HAP-1 (cell line): ENCODE measurements around the gene OSBPL10.

ENCODE experiments used
- DNase-seq, 2 experiments: peaks; one replicate each; pipeline ENCODE4 v3.0.0-alpha.2; 2016 to 2020; ENCODE audit warnings: low spot score in 2 of 2
- H3K27me3 ChIP-seq: fragments of 250-450 bp; sonication (Bioruptor Pico); 2 replicates; pipeline ENCODE4 v1.5.1; 2020; ENCODE audit warnings: low read depth, mild to moderate bottlenecking, moderate library complexity
- H3K36me3 ChIP-seq: fragments of 250-450 bp; sonication (Bioruptor Pico); replicated peaks from 2 replicates; pipeline ENCODE4 v1.5.1; 2020; ENCODE audit warnings: mild to moderate bottlenecking
- H3K4me1 ChIP-seq: fragments of 250-450 bp; sonication (Bioruptor Pico); 2 replicates; pipeline ENCODE4 v1.5.1; 2020; ENCODE audit warnings: mild to moderate bottlenecking
- H3K4me3 ChIP-seq: fragments of 250-450 bp; sonication (Bioruptor Pico); 2 replicates; pipeline ENCODE4 v1.5.1; 2020; ENCODE audit warnings: mild to moderate bottlenecking, moderate library complexity
- H3K9me3 ChIP-seq: fragments of 250-450 bp; sonication (Bioruptor Pico); 2 replicates; pipeline ENCODE4 v1.5.1; 2020; ENCODE audit warnings: mild to moderate bottlenecking, moderate library complexity
- in situ Hi-C: fragments of 300-500 bp; cut with MboI; formaldehyde crosslinking; loops from 3 replicates; pipeline ENCODE4 v1.14.3; 2020; ENCODE audit warnings: low sequenced_read_pairs, inconsistent platforms, mixed read lengths

OSBPL10 gene

DNA sequence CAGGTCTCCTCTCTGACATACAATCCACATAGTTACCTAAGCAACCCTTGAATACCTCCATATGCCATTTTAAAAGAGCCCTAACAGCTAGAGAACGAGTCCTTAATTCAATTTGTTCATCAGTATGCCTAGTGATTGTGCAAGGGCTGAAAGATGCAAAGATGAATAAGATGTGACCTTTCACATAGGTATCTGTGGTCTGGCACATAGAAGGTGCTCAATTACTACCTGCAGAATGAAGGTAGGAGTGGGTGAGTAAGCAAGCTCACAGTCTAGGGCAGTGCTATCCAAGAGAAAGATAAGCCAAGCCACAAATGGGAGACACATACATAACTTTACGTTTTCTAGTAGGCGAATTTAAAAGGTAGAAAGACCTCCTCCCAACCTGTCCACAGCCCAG lies 157.9 kb downstream of the OSBPL10 start:
- no peak overlapping the region for H3K4me3 ChIP-seq
- 0 out of 2 replicates have a peak, but pooled peaks cover 2% of the 10 kb centered on the region for H3K9me3 ChIP-seq
- no peaks in the 10 kb centered on the region for H3K36me3 ChIP-seq
- H3K27me3 ChIP-seq: no peaks in the 10 kb centered on the region
- DNase-seq: no peak
- in situ Hi-C loops: no loop called here
- no peaks in the 10 kb centered on the region for H3K4me1 ChIP-seq

- no peak overlapping the region for H3K4me3 ChIP-seq
- no peak for DNase-seq
- 0 out of 2 replicates have a peak, but pooled peaks cover 2% of the 10 kb centered on the region for H3K9me3 ChIP-seq
- in situ Hi-C loops: no loop called here
- H3K36me3 ChIP-seq: no peaks in the 10 kb centered on the region
- H3K4me1 ChIP-seq: no peaks in the 10 kb centered on the region
- H3K27me3 ChIP-seq: no peaks in the 10 kb centered on the region
Measured at GRCh38 chr3:31821118-31821517, 159.9 kb downstream of the OSBPL10 start.

DNA sequence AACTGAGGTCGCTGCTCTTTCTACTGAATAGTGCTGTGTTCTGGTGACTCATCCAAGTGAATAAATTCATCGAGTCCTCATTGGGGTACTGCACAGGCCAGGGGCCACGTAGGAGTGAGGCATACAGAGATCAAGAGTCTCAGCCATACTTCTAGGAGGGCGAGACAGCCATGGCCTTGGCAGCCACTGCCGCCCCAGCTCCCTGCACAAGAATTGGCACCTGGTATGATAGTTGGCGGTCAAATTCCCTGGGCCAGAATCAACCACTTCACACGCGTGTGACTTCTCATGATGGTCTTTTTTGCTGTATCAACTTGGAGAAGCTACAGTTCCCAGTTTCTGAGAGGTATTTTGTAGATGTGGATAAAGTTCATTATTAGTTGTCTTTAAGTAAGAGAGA lies 161.6 kb downstream of the OSBPL10 start:
- in situ Hi-C loops: no loop called here
- H3K9me3 ChIP-seq: no peaks in the 10 kb centered on the region
- no peaks in the 10 kb centered on the region for H3K27me3 ChIP-seq
- H3K36me3 ChIP-seq: no peaks in the 10 kb centered on the region
- no peak overlapping the region for H3K4me3 ChIP-seq
- no peak for DNase-seq
- no peaks in the 10 kb centered on the region for H3K4me1 ChIP-seq

DNA sequence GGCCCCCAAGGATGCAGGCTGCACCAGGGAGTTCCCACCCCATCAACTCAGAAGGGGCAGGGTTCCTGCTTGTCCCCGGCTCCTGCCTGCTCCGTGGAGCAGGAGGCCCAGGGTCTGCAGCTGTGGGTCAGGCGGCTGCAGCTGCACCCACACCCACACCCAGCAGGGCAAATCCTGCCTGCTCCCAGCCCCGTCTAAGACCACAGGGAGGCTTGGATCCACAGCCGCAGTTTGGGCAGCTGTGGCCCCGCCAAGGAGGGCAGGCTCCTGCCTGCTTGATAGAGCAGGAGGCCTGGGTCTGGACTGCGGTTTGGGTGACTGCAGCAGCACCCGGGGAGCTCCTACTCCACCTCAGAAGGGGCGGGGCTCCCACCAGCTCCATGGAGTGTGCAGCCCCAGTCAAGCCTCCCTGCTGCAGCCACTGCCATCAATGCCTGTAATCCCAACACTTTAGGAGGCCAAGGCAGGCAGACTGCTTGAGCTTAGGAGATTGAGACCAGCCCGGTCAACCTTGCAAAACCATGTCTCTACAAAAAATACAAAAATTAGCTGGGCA lies 163.6 kb downstream of the OSBPL10 start:
- Histone ChIP-seq H3K4me1 (no peaks in the 10 kb centered on the region), H3K36me3 (no peaks in the 10 kb centered on the region), H3K9me3 (no peaks in the 10 kb centered on the region), H3K27me3 (no peaks in the 10 kb centered on the region), H3K4me3 (no peak overlapping the region)
- in situ Hi-C loops: no loop called here
- no peak for DNase-seq

- no peaks in the 10 kb centered on the region for H3K4me1 ChIP-seq
- no peaks in the 10 kb centered on the region for H3K27me3 ChIP-seq
- H3K9me3 ChIP-seq: no peaks in the 10 kb centered on the region
- no peak overlapping the region for H3K4me3 ChIP-seq
- no peaks in the 10 kb centered on the region for H3K36me3 ChIP-seq
- no peak for DNase-seq
- in situ Hi-C loops: no loop called here
Measured at GRCh38 chr3:31815631-31816440, 165.2 kb downstream of the OSBPL10 start.

GRCh38 chr3:31815006-31815405 lies 166.1 kb downstream of the OSBPL10 start:
- DNase-seq: no peak

DNA sequence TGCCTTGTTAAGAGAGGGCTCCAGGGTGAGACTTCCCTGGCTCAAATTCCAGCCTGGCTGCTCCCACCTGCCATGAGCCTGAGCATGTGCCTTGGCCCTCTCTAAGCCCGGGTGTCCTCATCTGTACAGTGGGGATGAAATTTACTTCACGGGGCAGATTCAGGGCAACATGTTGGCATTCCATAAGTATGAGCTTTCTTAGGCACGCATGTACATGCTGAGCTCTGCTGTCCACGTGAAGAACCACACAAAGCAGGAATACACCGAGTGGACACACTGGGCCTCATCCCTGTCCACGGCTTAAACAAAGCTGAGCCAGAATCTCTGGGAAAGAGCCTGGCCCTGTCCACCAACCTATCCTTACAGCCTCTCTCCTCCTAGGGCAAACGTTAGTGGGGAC lies 167.4 kb downstream of the OSBPL10 start:
- Histone ChIP-seq H3K4me1 (no peaks in the 10 kb centered on the region), H3K9me3 (no peaks in the 10 kb centered on the region), H3K4me3 (no peak overlapping the region), H3K36me3 (no peaks in the 10 kb centered on the region), H3K27me3 (no peaks in the 10 kb centered on the region)
- in situ Hi-C loops: no loop called here
- DNase-seq: no peak

More at GRCh38 chr3:31815006-31815405, 166.1 kb downstream of the OSBPL10 start:
- Histone ChIP-seq H3K4me1 (no peaks in the 10 kb centered on the region), H3K9me3 (no peaks in the 10 kb centered on the region), H3K36me3 (no peaks in the 10 kb centered on the region), H3K27me3 (no peaks in the 10 kb centered on the region), H3K4me3 (no peak overlapping the region)
- in situ Hi-C loops: no loop called here

DNA sequence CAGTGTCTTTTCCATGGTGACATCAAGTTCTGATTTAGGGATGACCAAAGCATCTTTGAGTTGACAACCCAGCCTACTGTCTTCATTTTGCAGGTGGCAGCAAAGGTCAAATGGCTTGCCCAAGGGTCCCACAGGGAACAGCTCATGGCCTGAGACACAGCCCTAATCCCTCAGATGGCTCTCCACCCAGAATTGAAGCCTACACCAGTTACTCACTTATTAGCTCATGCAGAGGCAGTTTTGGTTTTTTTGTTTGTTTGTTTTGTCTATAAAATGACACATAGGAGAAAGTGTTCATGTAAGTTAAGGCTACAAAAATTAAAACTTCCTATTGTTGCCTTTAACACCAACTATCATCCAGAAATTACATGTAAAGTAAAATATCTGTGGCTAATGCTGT lies 167.9 kb downstream of the OSBPL10 start:
- H3K36me3 ChIP-seq: no peaks in the 10 kb centered on the region
- in situ Hi-C loops: no loop called here
- H3K9me3 ChIP-seq: no peaks in the 10 kb centered on the region
- H3K4me3 ChIP-seq: no peak overlapping the region
- DNase-seq: no peak
- H3K27me3 ChIP-seq: no peaks in the 10 kb centered on the region
- H3K4me1 ChIP-seq: no peaks in the 10 kb centered on the region

DNA sequence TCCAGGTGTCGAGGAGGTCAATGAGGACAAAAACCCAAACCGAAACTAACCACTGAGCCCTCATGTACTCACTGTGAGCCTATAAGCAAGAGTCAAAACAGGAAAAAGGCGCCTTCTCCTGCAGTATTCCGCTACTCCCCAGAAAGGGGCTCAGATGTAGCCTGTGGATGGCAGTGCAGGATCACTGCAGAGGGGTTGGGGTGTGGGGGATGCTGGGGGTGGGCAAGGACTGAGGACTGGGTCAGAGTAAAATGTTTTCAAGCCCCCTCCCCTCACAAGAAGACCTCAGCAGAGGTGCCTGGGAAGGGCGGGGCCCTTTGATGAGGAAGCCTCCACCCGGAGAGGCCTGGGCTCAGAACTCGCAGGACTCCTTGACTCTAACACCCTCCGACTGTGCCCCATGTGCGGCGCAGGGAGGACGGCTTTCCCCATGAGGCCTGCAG lies 170.1 kb downstream of the OSBPL10 start:
- in situ Hi-C loops: no loop called here
- no peak for DNase-seq

GRCh38 chr3:31808143-31808720 lies 172.8 kb downstream of the OSBPL10 start:
- Histone ChIP-seq H3K9me3 (no peaks in the 10 kb centered on the region), H3K4me3 (no peak overlapping the region), H3K27me3 (no peaks in the 10 kb centered on the region), H3K36me3 (no peaks in the 10 kb centered on the region), H3K4me1 (no peaks in the 10 kb centered on the region)
- no peak for DNase-seq
- in situ Hi-C loops: no loop called here

More for the DNA sequence above, 170.1 kb downstream of the OSBPL10 start:
- Histone ChIP-seq H3K4me1 (no peaks in the 10 kb centered on the region), H3K36me3 (no peaks in the 10 kb centered on the region), H3K4me3 (no peak overlapping the region), H3K27me3 (no peaks in the 10 kb centered on the region), H3K9me3 (no peaks in the 10 kb centered on the region)

- H3K36me3 ChIP-seq: no peaks in the 10 kb centered on the region
- H3K9me3 ChIP-seq: no peaks in the 10 kb centered on the region
- no peaks in the 10 kb centered on the region for H3K27me3 ChIP-seq
- no peak for DNase-seq
- in situ Hi-C loops: no loop called here
- no peak overlapping the region for H3K4me3 ChIP-seq
- no peaks in the 10 kb centered on the region for H3K4me1 ChIP-seq
Measured at GRCh38 chr3:31804251-31805051, 176.6 kb downstream of the OSBPL10 start.

DNA sequence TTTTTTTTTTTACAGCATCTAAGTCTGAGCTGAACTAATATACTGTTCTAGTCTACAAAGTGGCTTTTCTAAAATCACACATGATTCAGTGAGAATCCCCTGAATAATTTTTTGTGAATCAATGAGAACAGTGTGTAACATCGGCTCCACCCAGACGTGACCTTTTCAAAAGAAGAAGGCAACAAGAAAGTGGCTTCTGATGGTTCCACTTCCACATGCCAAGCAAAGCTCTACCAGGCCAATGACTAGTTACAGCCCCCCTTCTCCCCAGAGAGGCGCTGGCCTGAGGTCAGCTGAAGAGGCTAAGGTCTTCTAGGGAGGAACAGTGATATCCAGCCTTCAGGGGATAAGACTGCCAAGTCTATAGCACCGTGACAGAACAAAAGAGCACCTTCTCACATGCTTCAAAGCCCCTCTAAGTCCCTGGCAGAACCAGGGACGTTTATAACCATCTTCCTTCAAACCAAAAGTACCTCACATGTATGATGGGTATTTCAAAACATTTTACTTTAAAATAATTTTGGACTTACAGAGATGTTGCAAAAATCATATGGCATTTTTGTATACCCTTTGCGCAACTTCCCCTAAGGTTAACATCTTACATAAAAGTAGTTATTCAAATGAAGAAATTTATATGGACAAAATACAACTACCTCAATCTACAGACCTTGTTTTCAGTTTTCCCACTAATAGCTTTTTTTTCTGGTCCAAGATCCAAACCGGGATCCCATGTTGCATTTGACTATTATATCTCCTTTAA lies 177.9 kb downstream of the OSBPL10 start:
- H3K27me3 ChIP-seq: no peaks in the 10 kb centered on the region
- in situ Hi-C loops: no loop called here
- no peak overlapping the region for H3K4me3 ChIP-seq
- H3K36me3 ChIP-seq: no peaks in the 10 kb centered on the region
- no peaks in the 10 kb centered on the region for H3K4me1 ChIP-seq
- no peaks in the 10 kb centered on the region for H3K9me3 ChIP-seq
- no peak for DNase-seq

DNA sequence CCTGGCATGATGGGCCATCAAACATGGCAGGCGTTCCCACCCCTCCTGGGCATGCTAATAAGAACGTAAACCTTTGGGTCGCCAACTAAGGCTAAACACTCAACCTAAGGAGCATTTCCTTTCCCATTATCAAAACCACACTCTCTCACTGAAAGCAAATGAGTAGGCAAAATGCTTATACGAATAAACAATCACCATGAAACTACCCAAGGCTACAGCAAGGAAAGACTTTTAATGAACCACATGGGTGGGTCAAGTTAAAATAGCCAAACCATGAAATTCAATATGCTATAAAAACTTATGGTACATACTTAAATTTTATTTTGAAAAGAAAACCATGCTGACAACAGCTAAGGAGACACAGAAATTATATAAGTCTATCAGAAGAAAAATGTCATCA lies 180.6 kb downstream of the OSBPL10 start:
- Histone ChIP-seq H3K27me3 (no peaks in the 10 kb centered on the region), H3K4me1 (no peaks in the 10 kb centered on the region), H3K36me3 (no peaks in the 10 kb centered on the region), H3K9me3 (no peaks in the 10 kb centered on the region), H3K4me3 (no peak overlapping the region)
- in situ Hi-C loops: no loop called here
- no peak for DNase-seq
